Pulmonary artery endothelial cell (primary cell): ENCODE measurements around the gene BCAP31. TPM values are rescaled to one million over a fixed set of nuclear protein-coding genes. Genes with fewer than 3 reads are reported as not detected.
A peak's percentile ranks its signal among the peaks of the same experiment; 100 is the strongest.
"Not testable (repeated sequence)": the region's sequence is repeated elsewhere in the genome, so short reads cannot be mapped to it uniquely, and the experiment has no call there.

Experiments
- DNase-seq: peaks from one replicate; pipeline ENCODE4 v3.0.0-alpha.2; 2011; ENCODE audit warnings: low read depth, low spot score
- total RNA-seq: library from RNA; depleted of rRNA; stranded (reverse); fragments of >200 nt; gene quantifications from 2 replicates; pipeline ENCODE4 v1.2.3, GENCODE V29; 2014

BCAP31 gene
- total RNA-seq, 1 donor from 2014 or later = 323 TPM

- DNase-seq = no peak
Measured at GRCh38 chrX:153717445-153717844, 6.7 kb downstream of the BCAP31 start.

- no peak for DNase-seq
Measured at GRCh38 chrX:153714256-153714655, 9.9 kb downstream of the BCAP31 start.

- no peak for DNase-seq
Measured at GRCh38 chrX:153709726-153710674, 14.2 kb downstream of the BCAP31 start.

GRCh38 chrX:153708415-153708814 is 15.8 kb downstream of the BCAP31 start:
- peak; percentile 54 for DNase-seq

GRCh38 chrX:153707406-153707805 is 16.8 kb downstream of the BCAP31 start:
- no peak for DNase-seq

GRCh38 chrX:153706799-153707198 is 17.4 kb downstream of the BCAP31 start:
- DNase-seq = no peak

GRCh38 chrX:153705403-153706060 is 18.7 kb downstream of the BCAP31 start:
- not testable (repeated sequence) for DNase-seq

- DNase-seq = not testable (repeated sequence)
Measured at GRCh38 chrX:153704631-153705402, 19.4 kb downstream of the BCAP31 start.

- DNase-seq = no peak
Measured at GRCh38 chrX:153704021-153704526, 20.1 kb downstream of the BCAP31 start.

GRCh38 chrX:153703036-153703370 is 21.2 kb downstream of the BCAP31 start:
- no peak for DNase-seq

- no peak for DNase-seq
Measured at GRCh38 chrX:153702336-153703035, 21.7 kb downstream of the BCAP31 start.

GRCh38 chrX:153701706-153702105 is 22.5 kb downstream of the BCAP31 start:
- no peak for DNase-seq

- DNase-seq = no peak
Measured at GRCh38 chrX:153700967-153701366, 23.2 kb downstream of the BCAP31 start.

- DNase-seq = no peak
Measured at GRCh38 chrX:153700376-153700945, 23.7 kb downstream of the BCAP31 start.

- DNase-seq = not testable (repeated sequence)
Measured at GRCh38 chrX:153699784-153700371, 24.3 kb downstream of the BCAP31 start.

GRCh38 chrX:153699210-153699783 is 24.9 kb downstream of the BCAP31 start:
- not testable (repeated sequence) for DNase-seq

- no peak for DNase-seq
Measured at GRCh38 chrX:153697924-153698865, 26.0 kb downstream of the BCAP31 start.

GRCh38 chrX:153696986-153697722 is 27.0 kb downstream of the BCAP31 start:
- DNase-seq = not testable (repeated sequence)
